ENCODE data around the gene SPACDR.
"Not testable (repeated sequence)": the region's sequence is repeated elsewhere in the genome, so short reads cannot be mapped to it uniquely, and the experiment has no call there.

The SPACDR gene

DNA sequence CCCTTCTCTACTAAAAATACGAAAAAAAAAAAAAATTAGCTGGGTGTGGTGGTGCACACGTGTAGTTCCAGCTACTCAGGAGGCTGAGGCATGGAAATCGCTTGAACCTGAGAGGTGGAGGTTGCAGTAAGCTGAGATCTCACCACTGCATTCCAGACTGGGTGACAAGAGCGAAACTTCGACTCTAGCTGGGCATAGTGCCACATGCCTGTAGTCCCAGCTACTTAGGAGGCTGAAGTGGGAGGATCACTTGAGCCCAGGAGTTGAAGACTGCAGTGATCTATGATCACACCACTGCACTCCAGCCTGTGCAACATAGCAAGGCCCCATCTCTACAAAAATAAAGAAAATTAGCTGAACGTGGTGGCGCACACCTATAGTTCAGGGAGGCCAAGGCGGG lies 1.2 kb upstream of the SPACDR start:
- no peak for DNase-seq

DNA sequence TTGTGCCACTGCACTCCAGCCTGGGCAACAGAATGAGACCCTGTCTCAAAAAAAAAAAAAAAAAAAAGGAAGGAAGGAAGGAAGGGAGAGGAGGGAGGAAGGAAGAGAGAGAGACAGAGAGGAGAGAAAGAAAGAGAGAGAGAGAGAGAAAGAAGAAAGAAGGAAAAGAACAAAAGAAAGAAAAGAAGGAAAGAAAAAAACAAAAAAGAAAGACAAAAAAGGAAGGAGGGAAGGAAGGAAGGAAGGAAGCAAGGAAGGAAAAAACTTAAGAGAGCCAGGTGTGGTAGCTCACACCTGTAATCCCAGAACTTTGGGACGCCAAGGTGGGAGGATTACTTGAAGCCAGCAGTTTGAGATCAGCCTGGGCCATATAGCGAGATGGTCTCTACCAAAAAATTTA lies 731 bp upstream of the SPACDR start:
- no peak for DNase-seq

DNA sequence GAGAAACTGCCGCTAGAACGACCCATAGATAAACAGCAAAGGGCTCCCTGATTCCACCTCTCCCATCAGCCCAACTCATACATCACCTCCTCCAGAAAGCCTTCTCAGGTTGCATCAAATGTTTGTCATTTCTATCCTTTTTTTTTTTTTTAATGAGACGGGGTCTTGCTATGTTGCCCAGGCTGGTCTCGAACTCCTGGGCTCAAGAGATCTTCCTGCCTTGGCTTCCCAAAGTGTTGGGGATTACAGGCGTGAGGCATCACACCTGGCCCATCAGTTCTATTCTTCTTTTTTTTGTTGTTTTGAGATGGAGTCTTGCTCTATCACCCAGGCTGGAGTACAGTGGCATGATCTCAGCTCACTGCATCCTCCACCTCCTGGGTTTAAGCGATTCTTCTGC lies 7.0 kb downstream of the SPACDR start:
- no peak for DNase-seq

DNA sequence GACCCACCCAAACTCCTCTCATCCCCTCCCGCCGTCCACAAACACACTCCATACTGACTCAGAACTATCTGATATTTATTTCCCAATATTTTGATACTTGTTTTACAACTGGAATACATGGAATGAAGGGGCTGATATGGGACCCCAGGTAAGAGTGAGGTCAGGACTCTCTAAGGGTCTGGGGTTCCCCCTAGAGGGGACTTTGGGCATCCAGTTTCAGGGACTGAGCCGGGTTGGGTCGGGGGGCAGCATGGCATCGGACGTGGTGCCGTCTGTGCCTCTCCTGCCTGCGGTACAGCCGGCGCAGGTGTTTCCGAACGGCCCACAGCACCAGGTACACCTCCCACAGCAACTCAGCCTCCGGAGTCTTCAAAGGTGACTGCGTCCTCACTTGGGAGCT lies 7.5 kb downstream of the SPACDR start:
- no peak for DNase-seq

DNA sequence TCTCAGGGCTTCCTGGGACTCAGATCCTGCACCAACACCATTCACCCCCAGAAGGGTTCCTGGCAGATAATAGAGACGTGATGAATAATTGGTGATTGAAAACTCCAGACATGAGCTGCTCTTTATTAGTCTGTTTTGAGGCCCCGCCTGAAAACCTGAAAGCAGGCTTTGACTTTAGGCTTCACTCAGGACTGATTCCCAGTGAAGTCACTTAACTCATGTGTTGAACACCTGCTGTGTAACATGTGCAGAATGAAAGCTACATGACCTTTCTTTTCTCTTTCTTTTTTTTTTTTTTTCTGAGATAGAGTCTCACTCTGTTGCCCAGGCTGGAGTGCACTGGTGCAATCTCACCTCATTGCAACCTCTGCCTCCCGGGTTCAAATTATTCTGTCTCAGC lies 8.9 kb downstream of the SPACDR start:
- no peak for DNase-seq

DNA sequence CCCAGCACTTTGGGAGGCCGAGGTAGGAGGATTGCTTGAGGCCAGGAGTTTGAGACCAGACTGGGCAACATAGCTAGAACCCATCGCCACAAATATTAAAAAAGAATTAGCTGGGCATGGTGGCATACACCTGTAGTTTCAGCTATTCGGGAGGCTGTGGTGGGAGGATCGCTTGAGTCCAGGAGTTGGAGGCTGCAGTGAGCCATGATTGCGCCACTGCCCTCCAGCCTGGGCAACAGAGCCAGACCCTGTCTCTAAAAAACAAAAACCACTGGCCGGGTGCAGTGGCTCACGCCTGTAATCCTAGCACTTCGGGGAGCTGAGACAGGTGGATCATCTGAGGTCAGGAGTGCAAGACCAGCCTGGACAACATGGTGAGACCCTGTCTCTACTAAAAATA lies 10.2 kb downstream of the SPACDR start:
- DNase-seq = not testable (repeated sequence)

DNA sequence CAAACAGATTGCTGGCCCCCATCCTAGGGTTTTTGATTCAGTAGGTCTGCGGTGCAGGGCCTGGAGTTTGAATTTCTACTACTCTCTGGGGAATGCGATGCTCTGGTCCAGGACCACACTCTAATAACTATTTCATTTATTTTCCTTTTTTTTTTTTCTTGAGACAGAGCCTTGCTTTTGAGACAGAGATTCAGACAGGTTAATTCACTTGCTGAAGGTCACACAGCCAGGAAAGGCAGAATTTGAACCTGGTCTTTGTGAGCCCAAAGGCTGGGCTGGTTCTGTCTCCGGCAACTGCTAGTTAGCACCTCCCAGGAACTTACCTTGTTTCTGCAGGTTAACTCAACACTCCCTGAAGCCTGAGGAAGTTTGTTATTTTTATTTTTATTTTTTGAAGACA lies 11.5 kb downstream of the SPACDR start:
- no peak for DNase-seq

DNA sequence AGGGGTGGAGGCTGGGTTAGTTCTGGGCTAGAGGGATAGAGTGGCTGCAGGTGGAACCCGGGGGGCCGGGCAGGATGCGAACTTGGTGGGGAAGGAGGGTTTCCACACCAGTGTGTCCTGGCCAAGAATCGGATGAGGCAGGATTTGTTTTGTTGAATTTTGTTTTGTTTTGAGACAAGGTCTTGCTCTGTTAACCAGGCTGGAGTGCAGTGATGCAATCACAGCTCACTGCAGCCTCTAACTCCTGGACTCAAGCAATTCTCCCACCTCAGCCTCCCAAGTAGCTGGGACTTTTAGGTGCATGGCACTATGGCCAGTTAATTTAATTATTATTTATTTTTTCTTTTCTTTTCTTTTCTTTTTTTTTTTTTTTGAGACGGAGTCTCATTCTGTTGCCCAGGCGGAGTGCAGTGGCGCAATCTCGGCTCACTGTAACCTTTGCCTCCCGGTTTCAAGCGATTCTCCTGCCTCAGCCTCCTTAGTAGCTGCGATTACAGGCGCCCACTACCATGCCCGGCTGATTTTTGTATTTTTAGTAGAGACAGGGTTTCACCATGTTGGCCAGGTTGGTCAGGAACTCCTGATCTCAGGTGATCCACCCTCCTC lies 14.8 kb downstream of the SPACDR start:
- DNase-seq = no peak

DNA sequence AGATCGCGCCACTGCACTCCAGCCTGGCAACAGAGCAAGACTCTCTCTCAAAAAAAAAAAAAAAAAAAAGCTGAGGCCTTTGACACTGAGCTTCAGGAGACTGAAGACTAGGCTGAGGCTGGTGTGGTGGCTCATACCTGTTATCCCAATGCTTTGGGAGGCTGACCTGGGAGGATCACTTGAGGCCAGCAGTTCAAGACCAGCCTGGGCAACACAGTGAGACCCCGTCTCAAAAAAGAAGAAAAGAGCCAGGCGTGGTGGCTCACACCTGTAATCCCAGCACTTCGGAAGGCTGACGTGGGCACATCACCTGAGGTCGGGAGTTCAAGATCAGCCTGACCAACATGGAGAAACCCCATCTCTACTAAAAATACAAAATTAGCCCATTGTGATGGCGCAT lies 16.7 kb downstream of the SPACDR start:
- not testable (repeated sequence) for DNase-seq

DNA sequence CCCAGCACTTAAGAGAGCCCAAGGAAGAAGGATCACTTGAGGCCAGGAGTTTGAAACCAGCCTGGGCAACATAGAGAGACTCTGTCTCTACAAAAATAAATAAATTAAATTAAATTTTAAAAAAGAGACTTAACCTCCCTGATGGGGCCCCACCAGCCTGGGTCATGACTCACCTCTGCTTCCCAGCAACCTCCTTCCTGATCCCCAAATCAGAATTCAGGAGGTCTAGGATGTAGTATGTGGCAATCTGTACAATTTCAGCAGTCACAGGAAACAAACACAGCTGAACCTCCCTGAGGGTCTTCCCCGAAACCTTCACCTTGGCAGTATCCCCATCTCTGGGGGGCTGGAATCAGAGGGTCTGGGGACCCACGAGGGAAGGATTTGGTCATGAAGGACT lies 18.0 kb downstream of the SPACDR start:
- DNase-seq = no peak

DNA sequence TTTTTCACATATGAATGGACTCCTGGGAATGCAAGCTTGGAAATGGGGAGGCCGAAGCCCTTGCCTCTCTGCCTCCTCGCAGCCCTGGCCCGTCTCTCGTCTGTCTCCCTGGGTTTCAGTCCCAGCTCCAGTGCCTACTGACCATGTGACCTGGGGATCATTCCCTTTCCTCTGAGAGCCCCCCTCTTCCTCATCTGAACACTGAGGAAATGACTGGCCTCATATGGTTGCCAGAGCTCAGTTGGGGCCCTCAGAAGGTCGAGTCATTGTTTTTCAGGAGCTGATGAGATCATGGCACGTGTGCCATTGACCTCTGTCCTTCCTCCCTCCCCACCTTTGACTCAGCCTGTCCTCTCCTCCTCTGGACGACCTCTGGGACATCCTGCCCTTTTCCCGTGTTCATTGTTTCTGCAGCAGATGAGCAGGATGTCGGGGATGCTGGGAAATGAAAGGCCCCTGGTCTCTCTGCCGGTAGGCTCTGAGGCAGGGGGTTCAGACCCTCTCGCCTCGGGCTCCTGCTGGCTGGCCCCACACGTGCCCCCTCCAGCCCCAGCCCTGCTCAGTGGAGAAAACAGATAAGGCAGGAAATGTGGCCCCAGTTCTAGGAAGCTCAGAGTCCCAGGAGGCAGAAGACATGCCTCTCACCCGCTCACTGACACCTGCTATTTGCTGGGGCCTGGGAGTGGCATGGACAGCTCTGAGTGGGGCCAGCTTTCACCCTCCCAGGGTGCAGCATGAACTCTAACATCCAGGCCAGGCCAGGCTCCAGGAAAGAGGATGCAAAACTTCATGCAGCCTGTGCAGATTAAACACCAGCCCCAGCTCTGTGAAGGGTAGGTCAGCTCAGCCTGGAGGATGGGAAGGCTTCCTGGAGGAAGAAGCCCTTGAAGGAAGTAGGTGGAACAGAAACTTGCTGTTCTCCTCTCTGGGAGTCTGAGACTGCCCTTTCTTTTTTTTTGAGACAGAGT lies 19.5 kb downstream of the SPACDR start:
- no peak for DNase-seq

DNA sequence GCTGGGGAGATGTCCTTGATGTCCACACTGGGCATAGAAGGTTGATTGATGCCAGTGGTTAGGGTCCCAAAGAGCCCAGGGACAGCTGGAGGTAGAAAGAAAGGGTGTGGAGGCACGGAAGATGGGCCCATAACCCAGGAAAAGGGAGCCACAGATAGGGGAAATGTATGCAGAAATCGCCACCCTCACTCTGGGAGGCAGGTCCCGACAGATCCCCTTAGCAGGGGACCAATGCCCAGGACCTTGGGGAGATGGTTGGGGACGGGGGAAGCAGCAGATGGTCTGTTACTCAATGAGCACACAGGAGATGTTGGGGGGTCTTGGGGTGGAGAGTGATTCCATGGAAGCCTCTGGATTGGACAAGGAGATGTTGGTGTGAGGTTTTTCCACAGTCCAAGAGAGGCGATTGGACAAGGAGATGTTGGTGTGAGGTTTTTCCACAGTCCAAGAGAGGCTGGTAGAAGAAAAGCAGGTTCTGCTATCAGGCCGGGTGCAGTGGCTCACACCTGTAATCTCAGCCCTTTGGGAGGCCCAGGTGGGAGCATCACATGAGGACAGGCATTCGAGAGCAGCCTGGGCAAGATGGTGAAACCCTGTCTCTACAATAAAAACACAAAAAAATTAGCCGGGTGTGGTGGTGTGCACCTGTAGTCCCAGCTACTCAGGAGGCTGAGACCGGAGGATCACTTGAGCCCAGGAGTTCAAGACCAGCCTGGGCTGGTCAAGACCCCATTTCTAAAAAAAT lies 20.8 kb downstream of the SPACDR start:
- no peak for DNase-seq

DNA sequence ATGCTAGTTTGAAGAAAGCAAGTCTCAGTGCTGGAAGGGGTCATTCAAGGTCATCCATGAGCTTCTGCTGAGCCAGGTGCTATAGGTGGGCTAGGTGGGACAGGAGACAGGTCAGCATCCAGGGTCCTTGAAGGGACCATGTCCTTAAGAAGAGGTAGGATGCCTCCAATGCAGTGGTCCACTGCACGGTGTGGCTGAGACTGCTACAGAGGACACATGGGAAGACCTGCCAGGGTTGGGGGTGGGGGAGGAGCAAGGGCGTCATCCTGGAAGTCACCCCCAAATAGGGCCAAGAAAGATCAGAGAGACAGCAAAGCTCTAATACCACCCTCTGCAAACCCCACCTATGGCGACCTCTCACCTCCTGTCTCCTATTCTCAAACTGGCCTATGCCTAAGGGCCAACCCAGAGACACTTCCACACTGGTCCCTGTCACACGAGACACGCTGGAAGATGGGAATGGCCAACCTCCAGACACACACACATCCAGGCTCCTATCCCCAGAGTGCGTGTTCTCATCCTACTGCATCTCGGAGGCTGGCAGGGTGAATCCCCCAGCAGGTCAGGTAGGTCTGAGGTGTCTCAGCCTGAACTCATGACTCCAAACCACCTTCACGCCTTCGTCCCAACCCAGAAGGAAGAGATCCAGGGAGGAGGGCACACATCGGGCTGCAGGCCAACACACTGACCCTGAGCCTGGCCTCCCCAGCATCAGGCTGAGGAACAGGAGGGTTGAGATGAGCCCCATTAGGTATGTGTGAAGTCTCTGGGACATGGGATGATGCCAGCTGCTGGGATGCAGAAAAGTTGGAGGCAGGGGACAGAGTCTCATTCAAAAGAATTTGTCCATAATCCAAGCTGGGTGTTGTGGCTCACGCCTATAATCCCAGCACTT lies 22.2 kb downstream of the SPACDR start:
- DNase-seq = no peak

DNA sequence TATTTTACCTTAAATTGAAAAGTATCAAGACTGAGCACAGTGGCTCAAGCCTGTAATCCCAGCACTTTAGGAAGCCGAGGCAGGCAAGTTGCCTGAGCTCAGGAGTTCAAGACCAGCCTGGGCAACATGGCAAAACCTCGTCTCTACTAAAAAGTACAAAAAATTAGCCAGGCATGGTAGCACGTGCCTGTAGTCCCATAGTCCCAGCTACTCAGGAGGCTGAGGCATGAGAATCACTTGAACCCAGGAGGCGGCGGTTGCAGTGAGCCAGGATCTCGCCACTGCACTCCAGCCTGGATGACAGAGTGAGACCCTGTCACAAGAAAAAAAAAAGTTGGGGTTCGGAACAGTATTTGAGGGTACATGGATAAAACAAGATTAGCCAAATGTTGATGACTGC lies 24.8 kb downstream of the SPACDR start:
- not testable (repeated sequence) for DNase-seq

DNA sequence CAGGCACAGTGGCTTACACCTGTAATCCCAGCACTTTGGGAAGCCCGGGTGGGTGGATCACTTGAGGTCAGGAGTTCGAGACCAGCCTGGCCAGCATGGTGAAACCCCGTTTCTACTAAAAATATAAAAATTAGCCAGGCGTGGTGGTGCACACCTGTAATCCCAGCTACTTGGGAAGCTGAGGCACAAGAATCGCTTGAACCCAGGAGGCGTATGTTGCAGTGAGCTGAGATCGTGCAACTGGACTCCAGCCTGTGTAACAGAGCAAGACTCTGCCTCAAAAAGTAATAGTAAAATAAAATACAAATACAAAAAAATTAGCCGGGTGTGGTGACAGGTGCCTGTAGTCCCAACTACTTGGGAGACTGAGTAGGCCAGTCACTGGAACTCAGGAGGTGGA lies 25.3 kb downstream of the SPACDR start:
- not testable (repeated sequence) for DNase-seq

DNA sequence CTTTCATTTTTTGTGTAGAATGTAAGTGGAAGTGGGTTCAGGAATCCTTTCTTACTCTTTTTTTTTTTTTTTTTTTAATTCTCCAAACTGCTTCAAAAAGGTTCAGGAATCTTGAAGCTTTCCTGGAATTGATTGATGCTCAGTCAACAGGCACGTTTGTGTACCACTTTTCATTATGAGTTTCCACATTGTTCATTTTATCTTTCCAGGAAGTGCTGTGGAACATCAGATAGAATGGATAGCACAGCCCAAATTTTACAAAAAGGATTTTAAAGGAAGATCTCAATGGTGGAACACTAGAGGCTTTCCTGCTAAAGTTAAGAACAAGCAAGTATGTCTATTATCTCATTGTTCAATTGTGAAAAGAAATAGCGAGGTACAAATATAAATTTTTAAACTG lies 25.9 kb downstream of the SPACDR start:
- DNase-seq = no peak

DNA sequence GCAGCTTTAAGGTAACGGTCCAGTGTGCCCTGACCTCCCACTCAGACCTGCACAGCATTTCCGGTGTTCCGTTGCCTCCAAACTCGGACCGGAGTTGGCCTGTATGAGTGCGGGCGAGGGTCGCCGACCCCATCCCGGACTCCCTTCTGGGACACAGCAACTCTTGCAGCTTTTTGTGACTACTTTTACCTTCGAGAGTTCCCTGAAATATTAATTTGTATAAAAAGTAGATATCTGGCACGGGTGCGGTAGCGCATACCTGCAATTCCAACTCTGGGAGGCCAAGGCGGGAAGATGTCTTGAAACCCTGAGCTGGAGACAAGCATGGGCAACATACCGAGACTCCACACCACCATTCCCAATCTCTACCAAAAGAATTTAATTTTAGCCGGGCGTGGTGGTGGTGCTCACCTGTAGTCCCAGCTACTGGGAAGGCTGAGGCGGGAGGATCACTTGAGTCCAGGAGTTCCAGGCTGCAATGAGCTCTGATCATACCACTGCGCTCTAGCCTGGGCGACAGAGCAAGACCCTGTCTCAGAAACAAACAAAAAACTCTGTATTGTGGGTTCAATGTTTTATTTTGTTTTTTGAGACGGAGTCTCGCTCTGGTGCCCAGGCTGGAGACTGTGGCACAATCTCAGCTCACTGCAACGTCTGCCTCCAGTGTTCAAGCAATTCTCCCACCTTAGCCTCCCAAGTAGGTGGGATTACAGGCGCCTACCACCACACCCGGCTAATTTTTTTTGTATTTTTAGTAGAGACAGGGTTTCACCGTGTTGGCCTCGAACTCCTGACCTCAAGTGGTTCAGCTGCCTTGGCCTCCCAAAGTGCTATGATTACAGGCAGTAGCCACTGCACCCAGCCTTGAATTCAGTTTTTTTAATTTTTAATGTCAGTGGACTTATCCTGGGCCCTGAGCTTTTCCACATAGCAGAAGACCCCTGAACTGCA lies 26.6 kb downstream of the SPACDR start:
- no peak for DNase-seq

DNA sequence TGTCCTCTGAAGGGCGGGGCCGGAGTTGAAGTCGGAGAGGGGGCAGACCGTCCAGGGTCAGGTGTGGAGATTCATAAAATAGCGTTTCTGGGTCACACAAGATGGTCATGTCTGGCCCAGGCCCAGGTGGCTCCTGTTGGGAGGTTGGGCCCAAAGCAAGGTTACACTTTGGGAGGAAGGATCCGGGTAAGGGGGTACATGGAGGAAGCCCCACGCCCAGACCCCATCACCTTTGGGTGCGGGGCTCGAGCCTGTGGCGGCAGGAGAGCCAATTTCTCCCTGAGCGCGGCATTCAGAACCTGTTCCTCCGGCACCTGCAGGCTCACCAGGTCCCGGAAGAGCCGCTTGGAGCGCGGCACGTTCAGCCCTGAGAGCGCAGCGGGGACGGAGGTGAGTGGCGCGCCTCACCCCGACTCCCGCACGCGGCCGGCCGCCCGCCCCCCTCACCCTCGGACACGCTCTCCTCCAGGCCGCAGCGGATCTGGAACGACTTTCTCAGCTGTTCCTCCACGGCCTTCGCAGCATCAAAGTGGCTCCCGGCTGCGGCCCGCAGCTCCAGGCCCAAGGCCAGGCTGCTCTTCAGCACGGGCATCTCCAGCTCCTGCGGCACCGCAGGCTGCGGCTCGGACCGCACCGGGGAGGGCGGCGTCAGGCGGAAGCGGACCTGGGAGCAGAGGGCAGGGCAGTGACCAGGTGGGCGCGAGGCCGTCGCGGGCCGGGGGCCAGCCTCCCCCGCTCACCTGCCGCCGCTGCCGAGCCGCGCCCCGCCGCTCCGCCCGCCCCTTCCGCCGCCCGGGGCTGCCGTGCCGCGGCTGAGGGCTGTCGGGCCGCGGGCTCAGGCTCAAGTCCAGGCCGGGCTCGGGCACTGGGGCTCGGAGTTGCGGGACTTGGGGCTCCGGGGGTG lies 28.4 kb downstream of the SPACDR start:
- DNase-seq = no peak

DNA sequence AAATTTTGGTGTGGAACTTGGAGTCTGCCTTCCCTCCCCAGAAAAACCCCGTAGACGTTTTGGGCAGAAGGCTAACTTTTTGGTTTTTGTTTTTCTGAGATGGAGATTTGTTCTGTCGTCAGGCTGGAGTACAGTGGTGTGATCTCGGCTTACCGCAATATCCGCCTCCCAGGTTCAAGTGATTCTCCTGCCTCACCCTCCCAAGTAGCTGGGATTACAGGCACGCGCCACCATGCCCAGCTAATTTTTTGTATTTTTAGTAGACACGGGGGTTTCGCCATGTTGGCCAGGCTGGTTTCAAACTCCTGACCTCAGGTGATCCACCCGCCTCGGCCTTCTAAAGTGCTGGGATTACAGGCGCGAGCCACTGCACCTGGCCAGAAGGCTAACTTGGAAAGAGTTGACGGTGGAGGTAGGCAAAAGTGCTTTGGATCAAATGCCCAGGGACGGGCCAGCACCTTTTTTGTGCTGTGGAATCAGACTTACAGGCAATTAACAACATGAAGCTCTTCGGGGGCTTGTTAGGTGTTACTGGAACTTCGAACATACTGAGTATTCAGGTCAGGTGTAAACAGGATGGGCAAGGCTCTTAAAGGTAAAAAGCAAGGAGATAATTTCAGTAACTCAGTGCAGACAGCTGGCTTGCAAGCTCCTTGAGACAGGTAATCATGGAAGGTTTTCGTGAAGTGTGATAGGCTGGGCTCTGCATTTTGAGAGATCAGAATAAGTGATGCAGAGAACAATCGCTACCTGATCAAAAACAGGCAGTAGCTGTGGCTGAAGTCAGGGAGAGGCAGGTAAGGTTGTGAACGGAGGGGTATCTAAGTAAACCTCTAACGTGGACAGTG lies 29.5 kb downstream of the SPACDR start:
- no peak for DNase-seq

Data from NCI-H187 treated with DMSO at 0.1 percent for 48 hours (cell line).